NCI-H524 treated with DMSO at 0.1 percent for 48 hours (cell line): ENCODE results near the gene RNF224.
A peak's percentile ranks its signal among the peaks of the same experiment; 100 is the strongest.

ENCODE experiments used
- DNase-seq: peaks from one replicate; lab custom pipeline; 2025; lab: John Stamatoyannopoulos, UW

Gene RNF224

GRCh38 chr9:137192448-137192780, 34.9 kb upstream of the RNF224 start:
- no peak for DNase-seq

DNA sequence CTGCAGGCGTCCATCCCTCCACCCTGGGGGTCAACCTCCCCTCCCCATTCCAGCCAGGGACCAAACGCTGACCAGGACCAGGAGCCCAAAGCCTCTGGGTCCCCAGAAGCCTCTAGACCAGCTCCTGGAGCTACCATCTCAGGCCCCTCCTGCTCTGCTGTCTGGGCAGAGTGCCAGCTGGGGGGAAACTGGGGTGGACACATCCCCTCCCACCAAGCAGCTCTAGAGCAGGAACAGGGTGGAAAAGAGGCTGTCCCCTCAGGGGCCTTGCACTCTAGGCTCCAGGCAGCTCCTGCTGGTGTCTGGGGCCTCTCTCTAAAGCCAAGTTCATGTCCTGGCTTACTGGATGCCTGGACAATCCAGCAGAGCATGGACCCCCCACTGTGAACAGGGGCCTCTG, 34.4 kb upstream of the RNF224 start:
- DNase-seq = no peak

- DNase-seq = no peak
Measured at GRCh38 chr9:137193771-137194170, 33.5 kb upstream of the RNF224 start.

- DNase-seq = no peak
Measured at GRCh38 chr9:137194388-137194787, 32.9 kb upstream of the RNF224 start.

DNA sequence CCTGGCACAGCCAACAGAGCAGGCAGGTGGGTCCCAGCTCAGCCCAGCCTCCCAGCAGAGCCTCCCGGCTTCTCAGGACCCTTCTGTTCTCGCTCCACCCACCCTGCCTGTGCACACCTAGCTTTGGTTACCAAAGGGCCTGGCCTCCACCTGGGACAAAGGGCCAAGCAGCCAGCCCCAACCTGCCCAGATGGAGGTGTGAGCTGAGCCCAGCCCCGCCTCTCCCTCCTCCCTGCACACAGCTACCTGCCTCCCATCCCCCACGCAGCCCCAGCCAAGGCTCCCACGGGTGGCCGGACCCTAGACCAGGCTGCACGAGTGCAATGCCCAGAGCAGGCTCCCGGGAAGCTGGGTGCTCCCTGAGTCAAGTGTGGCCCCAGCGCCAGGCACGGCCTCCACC, 32.4 kb upstream of the RNF224 start:
- no peak for DNase-seq

GRCh38 chr9:137195525-137196220, 31.6 kb upstream of the RNF224 start:
- DNase-seq = no peak

DNA sequence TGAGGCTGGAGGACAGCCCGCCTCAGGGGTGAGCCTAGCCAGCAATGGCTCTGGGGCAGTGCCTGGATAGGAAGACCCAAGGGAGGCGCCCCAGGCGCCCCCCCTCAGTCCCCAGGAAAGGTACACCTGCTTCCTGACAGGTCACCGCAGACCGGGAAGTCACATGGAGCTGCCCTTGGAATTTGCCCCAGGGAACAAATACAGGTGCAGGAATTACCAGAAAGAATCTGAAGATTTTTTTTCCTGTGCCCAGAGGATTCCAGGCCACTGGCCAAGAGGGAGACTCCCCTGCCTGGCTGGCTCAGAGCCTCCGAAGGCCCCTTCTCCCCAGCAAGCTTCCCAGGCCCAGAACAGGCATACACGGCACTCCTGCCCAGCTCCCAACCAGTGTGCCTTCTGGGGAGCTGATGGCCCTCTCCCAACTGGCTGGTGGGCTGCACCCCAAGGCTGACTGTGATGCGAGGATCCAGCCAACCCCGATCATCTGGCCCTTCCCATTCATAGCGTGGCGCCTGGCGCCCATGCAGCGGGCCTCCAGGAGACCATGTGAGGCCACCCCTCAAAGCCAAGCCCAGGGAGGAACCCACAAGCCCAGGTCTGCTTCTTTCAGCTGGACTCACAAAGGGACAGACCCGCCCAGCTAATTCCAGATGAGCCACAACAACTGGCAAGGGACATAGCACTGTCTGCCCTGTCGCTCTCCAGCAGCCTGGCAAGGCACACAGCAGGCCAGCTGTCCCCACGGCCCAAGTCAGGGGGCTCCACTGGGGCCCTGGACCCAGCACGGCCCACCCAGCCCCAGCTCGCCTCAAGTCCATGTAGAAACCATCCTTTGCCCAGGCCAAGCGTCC, 29.0 kb upstream of the RNF224 start:
- no peak for DNase-seq

- DNase-seq = no peak
Measured at GRCh38 chr9:137198902-137199283, 28.4 kb upstream of the RNF224 start.

GRCh38 chr9:137199411-137200121, 27.7 kb upstream of the RNF224 start:
- no peak for DNase-seq

GRCh38 chr9:137200311-137201204, 26.7 kb upstream of the RNF224 start, which contains the start of gene TPRN:
TPRN (minus strand) TSS chr9:137200741; CDS start chr9:137200711, 30 bp downstream.
- DNase-seq = peak; percentile 95

GRCh38 chr9:137201205-137201868, 26.0 kb upstream of the RNF224 start:
- no peak for DNase-seq

GRCh38 chr9:137202966-137203365, 24.3 kb upstream of the RNF224 start:
- no peak for DNase-seq

DNA sequence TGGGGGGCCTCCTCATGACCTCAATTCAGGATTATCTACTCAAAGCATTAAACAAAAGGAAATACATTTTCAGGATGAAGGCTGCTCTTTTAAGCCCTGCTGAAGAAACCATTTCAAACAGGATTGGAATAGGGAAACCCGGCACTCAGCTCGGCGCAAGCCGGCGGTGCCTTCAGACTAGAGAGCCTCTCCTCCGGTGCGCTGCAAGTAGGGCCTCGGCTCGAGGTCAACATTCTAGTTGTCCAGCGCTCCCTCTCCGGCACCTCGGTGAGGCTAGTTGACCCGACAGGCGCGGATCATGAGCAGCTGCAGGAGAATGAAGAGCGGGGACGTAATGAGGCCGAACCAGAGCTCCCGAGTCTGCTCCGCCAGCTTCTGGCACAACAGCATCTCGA, 22.6 kb upstream of the RNF224 start:
- DNase-seq = no peak

DNA sequence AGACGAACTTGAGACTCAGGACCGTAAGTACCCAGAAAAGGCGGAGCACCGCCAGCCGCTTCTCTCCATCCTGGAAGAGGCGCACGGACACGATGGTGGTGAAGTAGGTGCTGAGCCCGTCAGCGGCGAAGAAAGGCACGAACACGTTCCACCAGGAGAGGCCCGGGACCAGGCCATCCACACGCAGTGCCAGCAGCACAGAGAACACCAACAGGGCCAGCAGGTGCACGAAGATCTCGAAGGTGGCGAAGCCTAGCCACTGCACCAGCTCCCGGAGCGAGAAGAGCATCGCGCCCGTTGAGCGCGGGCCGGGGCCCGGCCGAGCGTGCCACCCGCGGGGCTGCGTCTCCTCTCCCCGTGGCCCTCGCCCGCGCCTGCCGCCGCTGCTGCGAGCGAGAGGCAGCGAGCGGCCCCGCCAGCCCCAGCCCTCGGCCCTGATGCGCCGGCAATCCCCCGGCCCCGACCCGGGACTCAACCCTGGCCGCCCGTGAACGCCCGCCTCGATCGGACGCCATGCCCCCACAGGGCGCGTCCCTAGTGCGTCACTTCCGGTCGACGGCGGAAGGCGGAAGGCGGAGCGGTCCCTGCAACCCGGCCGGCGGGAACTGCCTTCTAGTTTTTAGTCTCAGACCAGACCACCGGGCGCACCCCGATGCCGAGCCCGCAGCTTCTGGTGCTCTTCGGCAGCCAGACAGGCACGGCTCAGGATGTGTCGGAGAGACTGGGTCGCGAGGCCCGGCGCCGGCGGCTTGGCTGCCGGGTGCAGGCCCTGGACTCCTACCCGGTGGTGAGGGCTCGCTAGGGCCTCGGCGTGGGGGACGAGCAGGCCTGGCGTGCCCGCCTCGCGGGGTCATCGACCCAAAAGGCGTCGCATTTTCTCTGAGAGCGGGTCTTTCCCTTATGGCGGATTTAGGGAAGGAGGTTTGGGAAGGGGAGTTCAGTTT, 21.9 kb upstream of the RNF224 start, which contains the start of the genes NDOR1 and TMEM203:
NDOR1 (plus strand) TSS at position 575 of the 944 bp plus-strand sequence; CDS start at position 653, 78 bp downstream.
TMEM203 (minus strand) TSS at position 523 of the 944 bp plus-strand sequence; CDS start at position 289, 234 bp downstream.
- DNase-seq = peak; percentile 13

DNA sequence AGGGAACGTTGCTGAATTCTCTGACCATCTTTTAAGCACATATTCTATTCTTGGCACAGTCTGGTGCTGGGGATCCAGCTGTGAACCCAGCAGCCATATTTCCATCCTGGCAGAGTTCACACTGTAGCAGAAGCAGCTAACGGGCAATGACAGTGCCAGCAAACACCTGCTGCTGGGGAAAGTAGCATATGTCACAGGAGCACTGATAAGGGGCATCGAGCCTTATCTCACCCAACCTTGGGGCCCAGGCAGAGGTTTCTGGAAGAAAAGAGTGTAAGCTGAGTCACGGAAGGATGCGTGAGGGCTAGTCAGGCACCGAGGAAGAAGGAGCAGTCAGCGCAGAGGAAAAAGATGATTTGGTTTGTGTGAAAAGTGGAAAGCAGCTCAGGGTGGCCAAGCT, 20.7 kb upstream of the RNF224 start:
- DNase-seq = no peak

GRCh38 chr9:137211532-137211931, 15.8 kb upstream of the RNF224 start:
- DNase-seq = no peak

DNA sequence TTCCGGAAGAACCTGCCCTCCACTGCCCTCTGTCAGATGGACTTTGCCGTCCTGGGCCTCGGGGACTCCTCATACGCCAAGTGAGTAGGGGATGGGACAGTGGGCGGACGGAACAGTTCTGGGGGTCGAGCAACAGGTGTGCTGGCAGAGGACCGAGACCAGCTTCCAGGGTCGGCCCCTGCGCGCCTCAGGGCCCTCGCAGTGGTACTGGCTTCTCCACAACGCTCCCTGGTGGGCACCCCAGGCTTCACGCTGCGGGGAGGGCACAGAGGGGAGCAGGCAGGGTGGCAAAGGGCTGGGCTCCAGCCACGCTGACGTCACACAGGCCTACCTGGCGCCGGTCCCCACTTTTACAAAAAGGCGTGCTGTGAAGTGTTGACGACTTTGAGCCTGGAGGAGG, 14.8 kb upstream of the RNF224 start:
- no peak for DNase-seq

DNA sequence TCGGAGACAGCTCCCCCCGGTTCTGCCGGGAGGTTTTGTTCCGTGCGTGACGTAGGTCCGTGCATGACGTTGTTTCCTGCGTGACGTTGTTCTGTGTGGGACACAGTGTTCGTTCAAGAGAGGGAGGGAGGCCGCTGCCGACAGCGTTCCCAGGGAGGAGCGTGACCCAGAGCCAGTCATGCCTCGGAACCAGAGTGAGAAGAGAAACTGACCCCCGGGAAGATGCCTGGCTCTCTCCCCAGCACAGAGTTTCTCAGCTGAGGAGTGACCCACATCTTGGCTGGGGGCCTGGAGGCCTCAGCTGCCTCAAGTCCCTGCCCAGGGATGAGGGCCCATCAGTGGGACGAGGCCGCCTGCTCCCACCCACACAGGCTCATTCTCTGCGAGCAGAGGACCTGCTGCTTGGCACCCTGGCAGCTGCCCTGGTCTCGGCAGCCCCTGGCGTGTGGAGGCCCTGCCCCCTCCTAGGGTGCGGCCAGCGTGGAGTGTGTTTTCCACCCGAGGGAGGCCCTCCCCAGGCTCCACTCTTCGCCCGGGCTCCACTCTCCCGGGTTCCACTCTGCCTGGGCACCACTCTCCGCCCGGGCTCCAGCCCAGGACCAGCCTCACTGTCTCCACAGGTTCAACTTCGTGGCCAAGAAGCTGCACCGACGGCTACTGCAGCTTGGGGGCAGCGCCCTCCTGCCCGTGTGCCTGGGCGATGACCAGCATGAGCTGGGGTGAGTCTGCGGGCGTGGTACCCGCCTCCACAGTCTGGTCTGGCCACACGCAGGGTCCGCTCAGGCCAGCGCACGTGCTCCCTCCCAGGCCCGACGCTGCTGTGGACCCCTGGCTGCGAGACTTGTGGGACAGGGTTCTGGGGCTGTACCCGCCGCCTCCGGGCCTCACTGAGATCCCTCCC, 13.9 kb upstream of the RNF224 start:
- DNase-seq = no peak

GRCh38 chr9:137214620-137215019, 12.7 kb upstream of the RNF224 start:
- DNase-seq = no peak
